HG02623 (cell line): Measurements from ENCODE around the gene PPP1CA.

Experiments used
- ATAC-seq: cut with Tn5 transposase; IDR thresholded peaks from one replicate; pipeline ENCODE4 v1.9.1; 2021; ENCODE audit warnings: moderate library complexity; ENCODE audit not compliant: unreplicated experiment

PPP1CA gene

GRCh38 chr11:67418476-67419281 is 17.0 kb upstream of the PPP1CA start:
- ATAC-seq: no peak

- ATAC-seq: no peak
Observed at GRCh38 chr11:67417425-67417824, 15.8 kb upstream of the PPP1CA start.

DNA sequence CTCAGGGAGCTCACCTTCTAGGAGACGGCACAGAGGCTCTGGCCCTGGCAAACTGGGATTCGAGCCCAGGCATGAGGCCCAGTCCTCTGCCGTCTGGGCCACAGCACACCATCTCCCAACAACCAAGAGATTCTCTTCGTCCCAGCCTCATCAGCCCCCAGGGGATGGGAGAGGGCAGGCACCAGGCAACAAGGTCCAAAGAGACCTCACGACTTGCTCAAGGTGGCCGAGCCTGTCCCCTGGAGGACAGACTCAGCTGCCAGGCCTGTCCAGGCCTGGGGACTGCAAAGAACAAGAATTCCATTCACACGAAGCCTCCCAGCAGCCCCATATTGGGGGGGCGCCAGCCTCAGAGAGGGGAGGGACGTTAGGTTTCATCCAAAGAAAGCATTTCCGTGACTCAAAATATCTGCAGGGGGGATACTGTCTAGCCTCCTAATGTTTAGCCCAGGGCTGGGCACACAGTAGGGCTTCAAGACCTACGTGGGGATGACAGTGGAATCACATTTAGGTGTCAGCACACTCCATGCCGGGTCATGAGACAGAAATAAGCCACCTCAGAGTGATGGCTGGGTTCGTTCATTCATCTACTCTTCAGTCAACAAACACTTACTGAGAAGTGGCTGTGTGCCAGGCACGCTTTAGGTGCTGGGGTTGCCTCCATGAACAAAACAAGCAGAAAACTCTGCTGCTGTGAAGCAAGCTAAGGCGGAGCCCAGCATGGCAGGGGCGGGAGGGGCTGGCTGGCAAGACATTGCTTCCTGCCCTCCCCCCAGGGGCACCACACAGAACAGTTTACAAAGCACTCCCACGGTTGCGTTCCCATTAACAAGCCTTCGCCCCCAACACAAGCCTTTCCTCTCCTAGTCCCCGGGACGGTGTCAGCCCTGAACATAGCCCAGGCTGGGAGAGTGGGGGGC is 15.0 kb upstream of the PPP1CA start:
- no peak for ATAC-seq

GRCh38 chr11:67415501-67416304 is 14.0 kb upstream of the PPP1CA start, which contains the start of gene CARNS1:
Gene CARNS1 (plus strand): TSS chr11:67415678. CDS start chr11:67416200, 522 bp downstream.
- ATAC-seq: no peak

- ATAC-seq: no peak
Observed at GRCh38 chr11:67413266-67413849, 11.7 kb upstream of the PPP1CA start.

DNA sequence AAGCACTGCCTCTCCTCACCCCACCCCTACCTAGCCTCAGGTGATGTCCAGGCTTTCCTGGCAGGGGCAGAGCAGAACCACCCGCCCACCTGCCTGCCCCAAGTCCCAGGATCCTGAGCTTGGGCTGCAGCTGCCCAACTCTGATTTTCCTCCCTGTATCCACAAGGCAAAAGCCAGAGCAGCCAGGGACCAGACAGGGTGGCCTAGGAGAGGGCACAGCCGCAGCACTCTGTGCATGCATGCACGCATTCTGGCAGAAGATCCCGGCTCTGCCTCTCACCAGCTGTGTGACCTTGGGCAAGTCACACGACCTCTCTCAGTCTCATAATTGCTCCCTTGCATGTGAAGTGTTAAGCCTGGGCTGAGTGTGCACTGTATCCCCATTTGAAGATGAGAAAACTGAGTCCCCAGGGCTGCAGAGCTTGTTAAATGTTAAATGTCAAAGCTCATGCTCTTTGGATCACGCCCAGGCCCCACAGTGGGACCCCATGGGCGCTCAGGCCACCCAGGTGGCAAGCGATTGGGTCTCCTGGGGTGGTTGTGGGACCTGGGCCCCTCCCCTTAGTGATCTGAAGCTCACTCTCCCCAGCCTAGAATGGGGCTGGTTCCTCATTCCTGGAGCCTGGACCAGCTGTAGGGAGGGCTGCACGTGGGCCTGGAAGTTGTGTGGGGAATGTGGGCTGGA is 11.0 kb upstream of the PPP1CA start:
- ATAC-seq: no peak

DNA sequence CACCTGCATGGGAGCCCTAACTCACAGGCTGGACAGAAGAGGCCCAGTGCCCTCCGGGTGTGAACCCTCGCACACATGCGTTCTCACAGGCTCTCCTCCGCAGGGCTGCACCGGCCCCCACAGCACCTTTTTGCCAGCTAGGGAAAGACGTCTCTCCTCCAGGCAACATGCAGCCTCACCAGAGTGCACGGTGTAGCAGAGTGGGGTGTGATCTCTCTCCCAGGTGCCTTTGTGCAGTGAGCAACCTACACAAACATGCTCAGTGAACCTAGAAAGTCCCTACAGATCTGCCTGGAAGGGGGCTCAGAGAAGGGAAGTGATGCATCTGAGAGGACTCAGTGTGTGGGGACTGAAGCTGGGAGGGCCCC is 10.1 kb upstream of the PPP1CA start:
- no peak for ATAC-seq

GRCh38 chr11:67410984-67411784 is 9.5 kb upstream of the PPP1CA start:
- no peak for ATAC-seq

GRCh38 chr11:67410369-67410831 is 8.7 kb upstream of the PPP1CA start:
- no peak for ATAC-seq

DNA sequence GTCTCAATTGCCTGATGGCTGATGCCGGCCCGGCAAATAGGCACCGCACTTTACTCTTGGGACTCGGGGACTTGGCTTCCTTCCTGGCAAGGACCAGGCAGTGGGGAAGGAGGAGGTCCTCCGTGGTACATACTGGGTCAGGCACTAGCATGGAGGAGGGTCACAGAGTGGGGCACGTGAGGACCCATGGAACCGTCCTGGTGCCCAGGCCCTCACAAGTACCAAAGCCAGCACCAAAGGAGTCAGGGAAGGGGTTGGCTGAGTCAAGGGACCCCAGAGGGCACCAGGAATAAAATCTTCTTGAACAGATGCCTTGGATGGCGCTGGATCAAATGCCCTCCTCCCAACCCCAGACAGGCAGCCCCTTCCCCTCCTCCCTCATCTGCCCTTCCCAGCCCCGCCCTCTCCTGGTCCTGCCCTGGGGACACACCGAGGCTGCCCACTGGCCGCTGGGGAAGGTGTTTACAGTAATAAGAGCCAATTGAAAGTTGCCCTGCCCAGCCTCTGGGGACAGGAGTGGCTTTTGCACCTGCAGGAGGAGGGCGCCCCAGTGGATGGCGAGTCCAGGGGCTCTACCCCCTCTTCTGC is 8.2 kb upstream of the PPP1CA start:
- no peak for ATAC-seq

DNA sequence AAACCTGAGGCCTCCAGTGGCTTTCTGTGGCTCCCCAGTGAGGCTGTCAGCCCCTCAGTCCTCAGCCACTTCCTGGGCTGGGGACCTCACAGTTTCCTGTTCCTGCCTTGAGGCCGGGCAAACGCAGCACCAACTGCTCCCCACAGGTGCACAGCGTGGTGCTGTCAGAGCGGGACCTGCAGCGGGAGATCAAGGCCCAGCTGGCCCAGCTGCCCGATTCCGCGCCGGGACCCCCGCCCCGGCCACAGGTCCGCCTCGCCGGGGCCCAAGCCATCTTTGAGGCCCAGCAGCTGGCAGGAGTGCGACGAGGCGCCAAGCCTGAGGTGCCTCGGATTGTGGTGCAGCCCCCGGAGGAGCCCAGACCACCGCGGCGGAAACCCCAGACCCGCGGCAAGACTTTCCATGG is 7.6 kb upstream of the PPP1CA start:
- peak; percentile 52 for ATAC-seq

DNA sequence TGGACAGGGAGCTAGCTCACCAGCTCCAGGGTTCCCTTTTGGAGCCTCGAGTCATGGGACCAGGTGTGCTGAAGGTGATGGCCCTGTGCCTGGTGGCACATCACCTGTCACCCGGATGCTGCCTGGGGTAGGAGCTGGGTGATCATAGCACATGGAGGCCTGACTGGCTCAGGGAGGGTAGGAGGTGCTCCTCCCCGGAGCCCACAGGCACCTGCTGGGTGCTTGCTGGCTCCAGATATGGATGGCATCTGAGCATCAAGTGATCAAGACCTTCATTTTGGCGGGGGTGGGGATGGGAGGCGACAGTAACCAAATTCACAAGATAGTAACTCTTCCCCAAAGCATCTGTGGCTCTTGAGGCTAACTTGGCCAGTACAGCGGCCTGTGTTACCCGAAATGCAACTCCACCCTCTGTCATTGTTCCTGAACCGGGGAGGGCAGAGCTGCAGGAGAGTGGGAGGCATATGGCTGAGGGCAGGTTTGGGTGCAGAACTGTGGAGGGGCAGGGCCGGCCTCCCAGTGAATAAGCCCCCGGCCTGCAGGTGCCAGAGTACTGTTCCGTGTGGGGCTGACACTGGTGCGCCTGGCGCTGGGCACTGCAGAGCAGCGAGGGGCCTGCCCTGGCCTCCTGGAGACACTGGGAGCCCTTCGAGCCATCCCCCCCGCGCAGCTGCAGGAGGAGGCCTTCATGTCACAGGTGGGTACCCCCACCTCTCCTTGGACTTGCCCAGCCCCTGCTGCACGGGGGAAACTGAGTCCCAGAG is 7.0 kb upstream of the PPP1CA start:
- ATAC-seq: peak; percentile 12

DNA sequence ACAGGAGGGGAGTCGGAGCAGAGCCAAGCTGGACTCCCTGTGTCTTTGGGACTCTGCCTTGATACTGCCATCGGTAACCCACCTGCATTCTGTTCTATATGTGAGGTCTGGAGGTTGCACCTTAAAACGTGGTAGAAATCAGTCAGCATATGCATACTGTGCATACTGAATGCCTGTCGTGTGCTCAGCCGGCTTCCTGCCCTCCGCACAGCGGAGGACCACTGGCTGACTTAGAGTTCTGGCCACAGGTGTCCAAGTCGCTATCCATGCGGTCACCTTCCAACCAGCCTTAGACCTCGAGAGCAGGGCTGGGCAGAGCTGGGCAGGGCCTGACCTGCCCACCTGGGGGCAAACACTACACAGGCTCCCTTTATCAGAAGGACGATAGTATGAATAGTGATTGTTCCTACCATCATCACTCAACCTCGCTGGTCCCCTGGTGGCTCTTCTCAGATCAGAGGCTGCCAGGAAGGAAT is 6.1 kb upstream of the PPP1CA start:
- no peak for ATAC-seq

GRCh38 chr11:67406969-67407687 is 5.5 kb upstream of the PPP1CA start:
- ATAC-seq: no peak

GRCh38 chr11:67406420-67406968 is 4.8 kb upstream of the PPP1CA start:
- ATAC-seq: no peak

GRCh38 chr11:67405688-67406339 is 4.2 kb upstream of the PPP1CA start:
- ATAC-seq: no peak

- no peak for ATAC-seq
Observed at GRCh38 chr11:67405196-67405567, 3.5 kb upstream of the PPP1CA start.
